Naive thymus-derived CD8-positive, alpha-beta T cell (primary cell): ENCODE data around the gene GHDC. TPM values are rescaled to one million over a fixed set of nuclear protein-coding genes. Genes with fewer than 3 reads are reported as not detected.
"Not testable (repeated sequence)": the region's sequence is repeated elsewhere in the genome, so short reads cannot be mapped to it uniquely, and the experiment has no call there.

Experiments
- ATAC-seq, 2 donors: fragments of 150-1000 bp; cut with Tn5 transposase in 1 of 2; sonication (Bioruptor Pico), chemical (Tn5 transposase) in 1 of 2; 1 replicate in 1 of 2; 2 replicates in 1 of 2; pipeline ENCODE4 v1.10.0; 2021; ENCODE audit warnings: mild to moderate bottlenecking in 2 of 2, moderate library complexity in 2 of 2
- POLR2A ChIA-PET: fragments of 350-600 bp; sonication (Branson Sonifier 250); formaldehyde crosslinking; loops from one replicate; lab custom pipeline; 2021; ENCODE audit warnings: antibody characterized with exemption; lab: Charles Lee
- DNase-seq, 10 donors: peaks; one replicate each; pipeline versions ENCODE4 v3.0.0 to v3.0.0-alpha.2; 2020 to 2022
- H3K27ac Mint-ChIP-seq, 10 donors: one replicate each; pipeline ENCODE4 v1.8.0; 2020 to 2022; ENCODE audit warnings: mild to moderate bottlenecking in 10 of 10, mixed read lengths in 10 of 10, moderate library complexity in 4 of 10, inconsistent platforms in 1 of 10
- H3K27me3 Mint-ChIP-seq, 5 donors: one replicate each; pipeline ENCODE4 v1.8.0; 2021 to 2022; ENCODE audit warnings: mixed read lengths in 5 of 5
- H3K36me3 Mint-ChIP-seq, 3 donors: one replicate each; pipeline ENCODE4 v1.8.0; 2020 to 2022; ENCODE audit warnings: mixed read lengths in 3 of 3, mild to moderate bottlenecking in 2 of 3, inconsistent platforms in 1 of 3
- H3K4me1 Mint-ChIP-seq, 4 donors: one replicate each; pipeline ENCODE4 v1.8.0; 2021 to 2022; ENCODE audit warnings: mixed read lengths in 4 of 4
- H3K4me3 Mint-ChIP-seq, 10 donors: one replicate each; pipeline ENCODE4 v1.8.0; 2020 to 2022; ENCODE audit warnings: mild to moderate bottlenecking in 10 of 10, mixed read lengths in 10 of 10, moderate library complexity in 6 of 10, inconsistent platforms in 1 of 10
- H3K9me3 Mint-ChIP-seq, 9 donors: one replicate each; pipeline ENCODE4 v1.8.0; 2020 to 2022; ENCODE audit warnings: mixed read lengths in 9 of 9, mild to moderate bottlenecking in 3 of 9, inconsistent platforms in 1 of 9, moderate library complexity in 1 of 9
- polyA plus RNA-seq, 3 donors: library from polyadenylated mRNA; unstranded; fragments of 300-500 nt; fragmentation: Illumina TruSeq; gene quantifications; one replicate each; pipeline ENCODE4 v1.2.3, GENCODE V29; 2021
- total RNA-seq, 8 experiments: library from RNA in 2 of 8; stranded (reverse) in 2 of 8; gene quantifications; one replicate each; pipeline ENCODE4 v1.2.3 and lab custom pipeline; 2021 to 2026

Gene GHDC
- total and polyA plus RNA-seq, 5 experiments from 2014 or later = 15.3 to 29.6 (median 21.5) TPM

GRCh38 chr17:42140690-42141089 is 53.6 kb downstream of the GHDC start:
- H3K27me3 Mint-ChIP-seq, DNase-seq, POLR2A ChIA-PET, ATAC-seq, H3K9me3 Mint-ChIP-seq: not testable (repeated sequence)
- Mint-ChIP-seq H3K27ac (peak overlapping the region in 1 of 10 donors; percentile 71), H3K4me1 (peaks cover 17 to 65% (median 56%) of the 10 kb centered on the region in 4 donors), H3K4me3 (peak overlapping the region in 1 of 10 donors; percentile 45), H3K36me3 (peaks cover 0 to 61% (median 7%) of the 10 kb centered on the region in 3 donors)

Other genes starting within 250 kb of the GHDC start
- gene CNP, start 227.7 kb downstream of the GHDC start, total RNA-seq = 10 to 100 TPM; 30.6 to 34.1 TPM
- gene CNP, start 227.7 kb downstream of the GHDC start, polyA plus RNA-seq = 10 to 100 TPM; 27.0 to 33.6 (median 27.5) TPM
- gene DNAJC7, start 177.1 kb downstream of the GHDC start, total RNA-seq = 100 to 1,000 TPM; 118 to 129 TPM
- gene DNAJC7, start 177.1 kb downstream of the GHDC start, polyA plus RNA-seq = 10 to 100 TPM; 63.6 to 70.1 (median 66.2) TPM
- 10 to 100 TPM; 19.1 to 19.2 TPM for gene NKIRAS2, start 174.4 kb downstream of the GHDC start, total RNA-seq
- 10 to 100 TPM; 20.5 to 30.2 (median 21.9) TPM for gene NKIRAS2, start 174.4 kb downstream of the GHDC start, polyA plus RNA-seq
- gene C17orf113, start 143.9 kb downstream of the GHDC start, total RNA-seq = under 1 TPM; 0.52 to 0.94 TPM
- under 1 TPM; 0.09 to 0.33 (median 0.13) TPM for gene C17orf113, start 143.9 kb downstream of the GHDC start, polyA plus RNA-seq
- gene ZNF385C, start 96.0 kb downstream of the GHDC start, total RNA-seq = under 1 TPM; 0.18 to 0.36 TPM
- gene ZNF385C, start 96.0 kb downstream of the GHDC start, polyA plus RNA-seq = under 1 TPM in 2 of 3 donors, not detected in 1; 0.09 to 0.10 TPM
- 10 to 100 TPM; 53.1 to 57.3 TPM for gene DHX58, start 81.8 kb downstream of the GHDC start, total RNA-seq
- 10 to 100 TPM in 2 of 3 donors, 1 to 10 TPM in 1; 7.3 to 21.7 (median 13.6) TPM for gene DHX58, start 81.8 kb downstream of the GHDC start, polyA plus RNA-seq
- gene KAT2A, start 73.1 kb downstream of the GHDC start, total RNA-seq = 10 to 100 TPM; 65.3 to 73.3 TPM
- gene KAT2A, start 73.1 kb downstream of the GHDC start, polyA plus RNA-seq = 10 to 100 TPM in 1 of 3 donors, 1 to 10 TPM in 2; 5.1 to 11.8 (median 8.8) TPM
- not detected for gene HSPB9, start 71.7 kb downstream of the GHDC start, total RNA-seq
- gene HSPB9, start 71.7 kb downstream of the GHDC start, polyA plus RNA-seq = not detected
- 10 to 100 TPM; 63.6 to 73.5 TPM for gene RAB5C, start 39.5 kb downstream of the GHDC start, total RNA-seq
- 10 to 100 TPM; 57.3 to 88.4 (median 60.6) TPM for gene RAB5C, start 39.5 kb downstream of the GHDC start, polyA plus RNA-seq
- gene KCNH4, start 13.4 kb downstream of the GHDC start, total RNA-seq = under 1 TPM; 0.11 to 0.18 TPM
- not detected for gene KCNH4, start 13.4 kb downstream of the GHDC start, polyA plus RNA-seq
- gene HCRT, start 9.0 kb downstream of the GHDC start, total RNA-seq = not detected
- not detected for gene HCRT, start 9.0 kb downstream of the GHDC start, polyA plus RNA-seq
- 100 to 1,000 TPM; 137 to 149 TPM for gene STAT5B, start 81.9 kb upstream of the GHDC start, total RNA-seq
- gene STAT5B, start 81.9 kb upstream of the GHDC start, polyA plus RNA-seq = 10 to 100 TPM; 66.3 to 94.0 (median 82.8) TPM
- gene STAT5A, start 94.0 kb upstream of the GHDC start, total RNA-seq = 100 to 1,000 TPM; 117 to 122 TPM
- gene STAT5A, start 94.0 kb upstream of the GHDC start, polyA plus RNA-seq = 100 to 1,000 TPM in 1 of 3 donors, 10 to 100 TPM in 2; 59.6 to 115 (median 89.1) TPM
- gene STAT3, start 193.9 kb upstream of the GHDC start, total RNA-seq = 100 to 1,000 TPM; 130 to 135 TPM
- gene STAT3, start 193.9 kb upstream of the GHDC start, polyA plus RNA-seq = 100 to 1,000 TPM; 129 to 154 (median 153) TPM
- not detected for gene CAVIN1, start 228.8 kb upstream of the GHDC start, total RNA-seq
- gene CAVIN1, start 228.8 kb upstream of the GHDC start, polyA plus RNA-seq = under 1 TPM in 1 of 3 donors, not detected in 2; 0.03 TPM